Hematopoietic multipotent progenitor cell treated with erythropoietin and hydrocortisone succinate and interleukin-3 and kit ligand, for 15 days (in vitro differentiated cells): ENCODE data around the gene ATXN2L.
A peak's percentile ranks its signal among the peaks of the same experiment; 100 is the strongest.
"Not testable (repeated sequence)": the region's sequence is repeated elsewhere in the genome, so short reads cannot be mapped to it uniquely, and the experiment has no call there.

Experiments
- DNase-seq: peaks from one replicate; pipeline ENCODE4 v3.0.0-alpha.2; 2015; ENCODE audit warnings: low spot score

Gene ATXN2L

DNA sequence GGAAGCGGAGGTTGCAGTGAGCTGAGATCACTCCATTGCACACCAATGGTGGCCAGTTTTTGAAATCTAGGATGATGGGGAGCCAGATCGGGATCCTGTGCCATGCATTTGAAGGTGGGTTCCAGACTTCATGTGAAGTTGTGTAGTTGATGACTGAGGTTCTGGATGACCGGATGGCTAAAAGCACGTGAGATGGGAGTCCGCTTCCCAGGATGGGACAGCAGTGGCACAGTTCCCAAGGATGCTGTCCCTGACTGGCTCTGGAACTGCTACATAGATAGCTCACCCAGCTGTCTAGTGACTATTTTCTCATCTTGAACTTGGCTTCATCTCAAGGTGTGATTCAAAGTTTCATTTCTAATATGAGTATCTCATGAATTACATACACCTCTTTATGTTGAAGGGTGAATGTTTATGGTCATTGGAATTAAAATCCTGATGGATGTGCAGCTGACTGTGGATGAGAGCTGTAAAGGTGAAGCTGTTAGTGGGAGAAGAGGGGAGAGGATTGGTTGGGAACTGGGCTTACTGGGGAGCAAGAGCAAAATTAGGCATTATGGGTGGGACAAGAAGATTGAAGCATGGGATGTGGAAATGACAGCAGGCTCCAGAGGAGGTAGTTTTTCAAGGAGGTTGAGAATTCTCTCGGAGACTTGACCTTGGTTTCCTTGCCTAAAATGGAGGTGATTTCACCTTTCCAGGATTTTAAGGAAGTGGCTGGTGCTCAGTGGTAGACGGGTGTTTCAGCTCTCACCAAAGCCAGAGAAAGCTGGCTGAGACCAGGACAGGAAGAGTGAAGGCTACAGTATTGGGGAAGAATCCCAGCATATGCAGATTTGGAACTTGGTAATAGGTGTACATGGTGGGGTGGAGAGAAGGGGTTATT is 15.1 kb downstream of the ATXN2L start:
- no peak for DNase-seq

DNA sequence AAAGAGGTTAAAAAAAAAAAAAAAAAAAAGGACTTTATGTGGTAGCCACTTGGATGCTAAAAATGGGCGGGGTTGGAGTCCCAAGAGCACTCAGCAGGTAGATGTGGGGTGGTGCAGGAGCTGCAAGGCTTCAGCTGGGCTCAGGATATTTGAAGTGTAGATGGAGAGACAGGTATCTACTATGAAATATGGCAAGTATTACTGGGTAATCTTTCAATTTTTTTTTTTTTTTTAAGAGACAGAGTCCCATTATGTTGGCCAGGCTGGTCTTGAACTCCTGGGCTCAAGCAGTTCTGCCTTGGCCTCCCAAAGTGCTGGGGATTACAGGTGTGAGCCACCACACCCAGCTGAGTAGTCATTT is 15.7 kb downstream of the ATXN2L start:
- DNase-seq, result no peak

DNA sequence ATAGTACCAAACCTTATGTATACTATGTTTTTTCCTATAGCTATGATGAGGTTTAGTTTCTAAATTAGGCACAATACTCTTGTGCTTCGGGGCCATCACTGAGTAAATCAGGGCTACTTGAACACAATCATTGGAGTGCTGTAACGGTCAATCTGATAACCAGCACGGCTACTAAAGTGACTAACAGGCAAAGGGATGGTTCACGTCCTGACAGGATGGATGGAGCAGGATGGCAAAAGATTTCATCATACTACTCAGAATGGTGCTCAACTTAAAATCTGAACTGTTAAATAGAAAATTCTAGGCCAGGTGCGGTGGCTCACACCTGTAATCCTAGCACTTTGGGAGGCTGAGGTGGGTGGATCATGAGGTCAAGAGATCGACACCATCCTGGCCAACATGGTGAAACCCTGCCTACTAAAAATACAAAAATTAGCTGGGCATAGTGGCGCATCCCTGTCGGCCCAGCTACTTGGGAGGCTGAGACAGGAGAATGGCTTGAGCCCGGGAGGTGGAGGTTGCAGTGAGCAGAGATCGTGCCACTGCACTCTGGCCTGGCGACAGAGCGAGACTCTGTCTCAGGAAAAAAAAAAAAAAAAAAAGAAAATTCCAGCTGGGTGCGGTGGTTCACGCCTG is 16.3 kb downstream of the ATXN2L start:
- DNase-seq, result no peak

DNA sequence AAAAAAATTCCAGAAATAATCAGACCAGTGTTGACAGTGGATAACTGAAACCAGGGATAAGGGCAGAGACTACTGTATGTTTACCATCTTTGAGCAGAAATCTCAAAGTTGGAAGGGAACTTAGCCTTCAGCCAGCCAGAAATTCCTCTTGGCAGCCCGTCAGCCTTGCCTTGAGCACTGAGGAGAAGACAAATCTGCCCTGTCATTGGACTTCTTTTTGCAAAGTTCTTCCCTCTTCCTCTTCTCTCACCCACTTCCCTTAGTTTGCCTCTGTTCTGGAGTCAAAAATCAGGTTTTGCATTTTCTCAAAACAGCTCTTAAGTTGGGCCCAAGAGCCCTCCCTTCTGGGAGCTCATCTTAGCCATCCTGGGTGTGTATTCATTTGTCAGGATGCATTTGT is 17.1 kb downstream of the ATXN2L start:
- DNase-seq, result no peak

DNA sequence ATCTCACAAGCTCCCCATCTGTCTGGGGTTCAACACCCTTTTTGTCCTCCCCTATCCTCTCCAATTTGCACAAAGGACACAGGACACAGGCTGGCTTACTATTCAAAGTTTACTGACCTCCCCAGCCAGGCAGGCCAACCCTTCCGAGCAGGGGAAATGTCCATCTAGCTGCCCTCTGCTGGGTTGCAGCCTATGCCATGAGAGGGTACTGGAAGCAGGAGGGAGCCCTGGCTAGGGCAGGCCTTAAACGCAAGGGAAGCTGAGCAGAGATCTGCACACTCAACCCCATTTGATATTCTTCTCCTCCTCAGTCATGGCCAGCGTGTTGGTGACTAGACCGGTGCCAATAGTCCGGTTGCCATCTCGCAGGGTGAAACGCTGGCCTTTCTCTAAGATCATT is 19.9 kb downstream of the ATXN2L start:
- DNase-seq, result no peak

DNA sequence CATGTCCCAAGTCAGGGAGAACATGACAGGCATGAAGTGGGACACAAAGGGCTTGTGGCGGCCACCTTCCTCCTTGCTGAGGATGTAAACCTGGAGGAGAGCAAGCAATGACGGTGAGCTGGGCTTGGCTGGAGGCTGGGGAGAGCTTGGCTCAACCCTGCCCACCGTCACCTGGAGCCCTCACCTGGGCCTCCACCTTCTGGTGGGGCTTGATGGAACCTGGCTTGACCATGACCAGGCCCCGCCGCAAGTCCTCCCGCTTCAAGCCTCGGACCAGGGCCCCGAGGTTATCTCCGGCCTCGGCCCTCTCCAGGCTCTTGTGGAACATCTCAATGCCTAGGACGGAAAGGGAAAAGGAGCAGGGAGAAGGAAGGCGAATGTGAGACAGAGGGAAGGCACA is 21.0 kb downstream of the ATXN2L start:
- no peak for DNase-seq

DNA sequence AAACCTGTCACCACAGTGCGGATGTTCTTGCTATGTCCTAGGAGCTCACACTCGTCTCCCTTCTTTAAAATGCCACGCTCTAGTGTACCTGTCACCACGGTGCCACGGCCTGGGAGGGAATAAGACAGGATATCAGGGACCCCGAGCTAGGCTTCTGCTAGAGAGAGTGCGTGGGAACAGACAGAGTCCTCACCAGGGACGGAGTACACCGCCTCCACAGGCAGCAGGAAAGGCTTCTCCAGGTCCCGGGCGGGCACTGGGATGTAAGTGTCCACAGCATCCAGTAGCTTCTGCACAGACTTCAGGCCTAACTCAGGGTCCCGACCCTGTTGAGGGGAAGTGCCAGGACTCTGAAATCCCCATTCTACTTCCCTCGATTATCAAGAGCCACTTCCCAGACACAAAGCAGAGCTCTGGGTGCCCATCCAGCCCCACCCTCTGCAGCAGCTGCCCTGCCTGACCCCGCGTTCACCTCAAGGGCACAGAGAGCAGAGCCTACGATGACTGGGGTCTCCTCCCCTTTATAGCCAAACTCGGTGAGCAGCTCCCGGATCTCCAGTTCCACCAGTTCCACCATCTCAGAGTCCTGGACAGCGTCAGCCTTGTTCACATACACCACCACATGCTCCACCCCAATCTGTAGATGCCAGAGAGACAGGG is 21.6 kb downstream of the ATXN2L start:
- DNase-seq, result no peak

DNA sequence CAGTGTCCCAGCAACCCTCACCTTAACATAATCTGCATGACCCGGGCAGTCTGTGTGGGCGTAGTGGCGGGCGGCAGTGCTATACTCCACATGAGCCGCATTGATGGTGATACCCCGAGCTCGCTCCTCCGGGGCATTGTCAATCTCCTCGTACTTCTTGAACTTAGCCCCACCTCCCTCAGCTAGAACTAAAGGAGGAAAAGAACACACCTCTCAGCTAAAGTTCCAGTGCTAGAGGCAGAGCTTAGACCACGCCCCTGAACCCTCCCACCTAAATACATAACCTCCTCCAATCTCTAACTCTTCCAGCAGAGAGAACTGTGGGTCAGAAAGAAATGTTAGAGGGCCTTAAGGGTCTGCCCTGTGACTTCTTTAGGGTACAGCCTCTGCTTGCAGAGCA is 22.5 kb downstream of the ATXN2L start:
- DNase-seq, result peak; percentile 53

DNA sequence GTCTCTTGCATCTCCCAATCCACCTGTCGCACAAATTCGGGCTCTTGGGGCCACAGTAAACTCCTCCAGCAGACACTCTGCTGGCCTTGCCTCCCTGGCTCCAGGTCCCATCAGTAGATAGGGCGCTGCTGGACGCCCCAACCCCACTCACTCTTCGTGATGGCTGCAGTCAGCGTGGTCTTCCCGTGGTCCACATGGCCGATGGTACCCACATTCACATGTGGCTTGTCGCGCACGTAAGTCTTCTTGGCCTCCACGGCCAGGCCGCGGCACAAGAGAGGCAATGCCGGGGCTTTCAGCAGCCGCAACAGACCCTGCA is 22.9 kb downstream of the ATXN2L start:
- no peak for DNase-seq

DNA sequence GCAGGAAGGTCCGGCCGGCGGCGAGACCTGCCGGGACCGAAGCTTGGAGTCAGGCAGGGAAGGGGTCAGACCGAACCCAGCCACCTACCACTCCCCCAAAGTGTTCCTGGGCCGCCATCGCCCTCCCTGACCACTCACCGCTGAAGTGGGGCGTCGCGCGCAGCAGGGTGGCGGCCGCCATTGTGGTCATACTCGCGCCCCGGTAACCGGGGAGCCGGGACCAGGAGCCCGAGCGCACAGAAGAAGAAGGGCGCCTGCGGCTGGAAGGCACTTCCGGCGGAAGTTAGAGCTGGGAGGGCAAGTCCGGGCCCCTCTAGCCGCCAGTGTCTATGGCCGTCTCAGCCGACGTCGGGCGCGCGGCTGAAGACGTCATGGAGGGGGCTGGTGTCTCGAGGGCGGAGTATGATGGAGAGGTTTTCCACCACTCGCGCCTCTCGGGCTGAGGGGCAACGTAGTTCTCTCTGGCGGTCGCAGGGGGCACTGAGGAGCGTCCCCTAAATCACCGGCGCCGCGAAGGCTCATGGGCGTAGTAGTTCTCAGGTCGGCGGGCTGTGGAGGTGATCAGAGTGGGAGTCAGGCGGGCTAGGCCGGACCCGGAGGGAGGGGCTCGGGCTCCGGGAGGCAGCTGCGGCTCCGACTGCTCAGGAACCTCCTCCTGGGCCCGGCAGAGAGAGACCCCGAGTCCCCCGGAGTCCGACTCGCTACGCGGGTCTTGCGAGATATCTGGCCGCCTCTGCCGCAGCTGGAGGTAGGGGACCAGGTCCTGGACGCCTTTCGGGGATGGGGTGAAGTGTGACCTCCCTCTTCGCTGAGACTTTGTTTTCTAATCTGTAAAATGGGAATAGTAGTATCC is 23.5 kb downstream of the ATXN2L start, which contains the start of gene TUFM:
Gene TUFM, minus strand, starts transcription at position 269 of the 853 bp plus-strand sequence. Its CDS starts 79 bp downstream, at position 190.
- peak; percentile 98 for DNase-seq

DNA sequence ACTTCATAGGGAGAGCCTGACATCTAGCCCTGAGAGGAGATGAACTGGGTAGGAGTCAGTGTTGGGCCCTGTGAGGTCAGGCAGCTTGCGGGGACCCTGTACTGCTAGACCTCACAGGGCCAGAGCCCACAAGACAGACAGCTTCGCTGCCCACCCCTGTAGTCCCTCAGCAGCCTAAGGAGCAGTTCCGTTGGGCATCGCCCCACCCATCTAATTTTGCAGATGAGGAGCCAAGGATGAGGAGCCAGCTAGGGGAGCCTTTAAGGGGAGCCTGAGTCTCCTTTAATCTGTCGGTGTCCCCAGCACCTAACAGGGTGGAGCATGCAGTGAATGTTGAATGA is 24.1 kb downstream of the ATXN2L start:
- no peak for DNase-seq

DNA sequence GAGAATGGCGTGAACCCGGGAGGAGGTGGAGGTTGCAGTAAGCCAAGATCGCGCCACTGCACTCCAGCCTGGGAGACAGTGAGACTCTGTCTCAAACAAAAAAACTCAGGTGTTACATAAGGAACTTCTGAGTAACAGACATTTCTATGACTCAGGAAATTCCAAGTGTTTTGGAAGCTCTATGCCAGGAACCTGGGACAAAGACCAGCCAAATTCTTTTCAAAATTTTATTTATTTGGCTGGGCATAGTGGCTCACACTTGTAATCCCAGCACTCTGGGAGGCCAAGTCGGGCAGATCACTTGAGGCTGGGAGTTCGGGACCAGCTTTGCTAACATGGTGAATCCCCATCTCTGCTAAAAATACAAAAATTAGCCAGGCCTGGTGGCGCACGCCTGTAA is 35.6 kb downstream of the ATXN2L start:
- no peak for DNase-seq

DNA sequence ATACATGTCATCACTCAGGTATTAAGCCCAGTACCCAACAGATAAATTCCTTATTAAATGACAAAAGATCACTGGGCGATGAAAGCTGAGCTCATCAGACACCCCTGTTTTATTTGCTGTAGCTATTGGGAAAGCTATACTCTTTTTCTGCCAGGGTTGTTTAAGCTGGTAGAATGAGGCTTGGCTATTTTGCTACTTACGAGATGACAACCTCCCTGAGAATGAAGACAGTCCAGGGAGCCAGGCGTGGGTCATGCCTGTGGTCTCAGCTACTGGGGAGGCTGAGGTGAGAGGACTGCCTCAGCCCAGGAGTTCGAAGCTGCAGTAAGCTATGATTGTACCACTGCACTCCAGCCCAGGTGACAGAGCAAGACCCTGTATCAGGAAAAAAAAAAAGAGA is 36.5 kb downstream of the ATXN2L start:
- no peak for DNase-seq

DNA sequence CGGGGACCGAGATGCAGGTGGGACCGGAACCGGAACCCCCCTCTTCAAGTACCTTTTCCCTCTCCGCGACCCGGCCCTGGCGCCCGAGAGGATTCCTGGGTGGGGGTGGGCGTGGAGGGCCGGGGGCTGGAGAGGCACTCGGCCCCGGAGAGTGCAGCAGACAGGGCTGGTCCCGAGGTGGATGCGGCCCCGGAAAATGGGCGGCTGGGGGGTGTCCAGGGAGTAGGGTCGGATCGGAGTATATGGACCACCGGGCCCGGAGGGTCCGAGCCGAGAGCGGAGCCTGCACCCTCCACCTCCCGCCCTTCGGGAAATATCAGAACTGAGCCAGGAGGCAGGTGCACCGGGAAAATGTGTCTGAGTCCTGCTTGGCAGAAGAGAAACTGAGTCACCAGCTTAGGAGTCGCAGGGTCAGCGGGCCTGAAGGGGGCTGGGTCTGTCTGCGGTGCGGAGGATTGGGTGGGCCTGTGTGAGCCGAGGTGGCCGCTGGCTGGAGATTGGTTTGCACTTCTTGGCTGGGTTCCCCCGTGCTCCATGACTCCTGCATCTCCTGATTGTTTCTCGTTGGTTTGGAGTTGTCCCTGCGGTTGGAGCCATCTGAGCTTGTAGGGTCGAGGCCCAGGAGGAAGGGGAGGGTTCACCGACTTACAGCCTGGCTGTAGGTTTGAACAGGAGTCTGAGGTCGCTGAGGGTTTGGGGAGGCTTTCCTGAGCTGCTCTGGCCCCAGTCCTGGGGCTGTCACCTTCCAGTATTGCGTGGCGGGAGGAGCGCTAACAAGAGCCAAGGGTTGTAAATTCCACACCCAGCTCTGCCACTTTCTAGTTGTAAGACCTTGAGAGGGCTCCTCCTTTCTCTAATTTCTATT is 41.4 kb downstream of the ATXN2L start:
- no peak for DNase-seq

DNA sequence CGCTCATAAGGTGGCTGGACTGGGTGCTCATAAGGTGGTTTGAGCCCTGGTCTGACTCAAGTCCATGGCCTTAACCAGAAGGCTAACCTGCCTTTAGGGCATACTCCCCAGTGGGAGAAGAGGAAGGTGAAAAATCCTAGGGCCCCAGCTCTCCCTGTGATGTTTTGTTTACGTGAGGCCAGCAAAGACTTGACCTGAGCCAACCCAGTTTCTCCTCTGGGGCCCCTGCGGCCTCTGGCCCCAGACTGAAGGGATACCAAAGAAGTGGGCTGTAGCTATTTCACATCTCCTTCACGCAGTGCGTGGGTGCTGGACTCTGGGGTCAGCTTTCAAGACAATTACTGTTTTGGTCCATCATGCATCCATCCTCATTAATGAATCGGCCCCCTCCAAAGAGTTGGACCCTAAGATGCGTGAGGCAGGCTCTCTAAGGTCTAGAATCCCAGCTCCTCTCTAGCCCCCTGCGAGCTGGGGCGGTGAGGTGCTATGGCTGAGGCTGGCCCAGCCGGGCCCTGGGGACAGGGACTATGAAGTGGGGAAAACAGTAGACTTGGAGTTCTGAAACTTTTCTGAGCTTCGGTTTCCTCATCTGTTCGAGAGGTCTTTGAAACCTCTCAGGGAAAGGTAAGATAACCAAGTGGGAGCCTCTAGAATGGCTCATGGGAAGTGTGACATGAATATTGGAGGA is 42.3 kb downstream of the ATXN2L start:
- no peak for DNase-seq

DNA sequence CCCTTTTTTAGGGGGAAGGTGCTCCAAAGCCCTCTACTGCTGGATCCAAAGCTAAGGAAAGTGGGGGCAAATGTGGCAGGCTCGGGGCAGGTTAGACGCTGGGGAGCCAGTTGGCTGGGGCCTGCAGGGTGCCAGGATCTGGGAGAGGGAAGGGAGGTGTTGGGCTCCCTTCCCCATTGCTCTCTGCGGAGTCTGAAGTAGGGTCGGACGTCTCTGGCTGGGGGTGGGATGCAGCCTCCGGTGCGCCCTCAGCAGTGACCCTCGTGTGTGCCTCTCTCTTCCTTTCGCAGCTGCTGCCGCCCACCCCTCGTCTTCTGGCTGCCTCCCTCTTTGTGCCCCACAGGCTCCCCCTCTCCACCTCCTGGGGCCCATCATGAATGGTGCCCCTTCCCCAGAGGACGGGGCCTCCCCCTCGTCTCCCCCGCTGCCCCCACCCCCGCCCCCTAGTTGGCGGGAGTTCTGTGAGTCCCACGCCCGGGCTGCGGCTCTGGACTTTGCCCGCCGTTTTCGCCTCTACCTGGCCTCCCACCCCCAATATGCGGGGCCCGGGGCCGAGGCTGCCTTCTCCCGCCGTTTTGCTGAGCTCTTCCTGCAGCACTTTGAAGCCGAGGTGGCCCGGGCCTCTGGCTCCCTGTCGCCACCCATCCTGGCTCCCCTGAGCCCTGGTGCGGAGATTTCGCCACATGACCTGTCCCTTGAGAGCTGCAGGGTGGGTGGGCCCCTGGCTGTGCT is 43.1 kb downstream of the ATXN2L start:
- DNase-seq, result no peak

DNA sequence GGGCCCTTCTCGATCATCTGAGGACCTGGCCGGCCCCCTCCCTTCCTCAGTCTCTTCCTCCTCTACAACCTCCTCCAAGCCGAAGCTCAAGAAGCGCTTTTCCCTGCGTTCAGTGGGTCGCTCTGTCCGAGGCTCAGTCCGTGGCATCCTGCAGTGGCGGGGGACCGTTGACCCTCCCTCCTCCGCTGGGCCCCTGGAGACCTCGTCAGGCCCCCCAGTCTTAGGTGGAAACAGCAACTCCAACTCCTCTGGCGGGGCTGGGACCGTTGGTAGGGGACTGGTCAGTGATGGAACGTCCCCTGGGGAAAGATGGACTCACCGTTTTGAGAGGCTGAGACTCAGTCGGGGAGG is 43.6 kb downstream of the ATXN2L start:
- no peak for DNase-seq

DNA sequence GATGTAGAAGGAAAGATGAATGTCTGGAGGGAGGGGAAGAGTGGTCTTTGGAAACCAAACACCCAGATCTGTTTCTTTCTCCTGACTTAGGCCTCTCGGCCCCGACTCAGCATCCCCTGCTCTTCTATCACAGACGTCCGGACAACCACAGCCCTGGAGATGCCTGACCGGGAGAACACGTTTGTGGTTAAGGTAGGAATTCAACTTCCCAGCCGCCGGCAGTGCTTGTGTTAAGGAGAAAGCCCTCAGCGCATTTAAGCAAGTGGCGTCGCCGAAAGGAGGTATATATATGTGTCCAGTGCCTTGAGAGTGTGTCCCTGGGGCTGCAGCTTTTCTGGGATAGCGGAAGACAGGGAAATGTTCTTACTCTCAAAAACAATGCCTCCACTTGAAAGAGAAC is 44.4 kb downstream of the ATXN2L start:
- DNase-seq, result no peak

DNA sequence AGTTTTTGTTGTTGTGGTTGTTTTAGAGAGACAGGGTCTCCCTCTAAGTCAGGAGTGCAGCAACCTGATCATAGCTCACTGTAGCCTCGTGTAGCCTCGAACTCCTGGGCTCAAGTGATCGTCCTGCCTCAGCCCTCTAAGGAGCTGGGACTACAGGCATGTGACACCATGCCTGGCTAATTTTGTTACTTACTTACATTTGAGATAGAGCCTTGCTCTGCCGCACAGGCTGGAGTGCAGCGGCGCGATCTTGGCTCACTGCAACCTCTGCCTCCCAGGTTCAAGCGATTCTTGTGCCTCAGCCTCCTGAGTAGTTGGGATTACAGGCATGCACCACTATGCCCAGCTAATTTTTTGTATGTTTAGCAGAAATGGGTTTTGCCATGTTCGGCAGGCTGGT is 44.8 kb downstream of the ATXN2L start:
- not testable (repeated sequence) for DNase-seq

DNA sequence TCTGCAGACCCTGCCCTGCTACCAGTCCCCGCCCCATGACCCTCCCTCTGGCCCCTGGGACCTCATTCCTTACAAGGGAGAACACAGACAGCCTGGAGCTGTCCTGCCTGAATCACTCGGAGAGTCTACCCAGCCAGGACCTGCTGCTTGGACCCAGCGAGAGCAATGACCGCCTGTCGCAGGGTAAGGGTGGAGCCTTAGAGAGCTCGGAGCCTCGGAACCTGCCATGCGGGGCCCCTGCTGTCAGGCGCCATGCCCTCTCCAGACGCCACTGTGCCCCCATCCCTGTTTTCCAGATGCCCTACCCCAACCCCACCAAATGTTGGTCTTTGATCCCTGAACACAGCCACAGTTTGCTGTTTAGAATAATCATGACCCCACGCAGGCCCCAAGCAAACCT is 46.4 kb downstream of the ATXN2L start:
- no peak for DNase-seq
